WTC11 (cell line): ENCODE measurements around the gene TP73.

Source experiments
- ATF2 ChIP-seq: sonication (generic); formaldehyde crosslinking; IDR thresholded peaks from 2 replicates; pipeline ENCODE4 v1.8.1; 2022; ENCODE audit warnings: low read depth, missing genetic modification reagents, borderline replicate concordance
- ATF3 ChIP-seq: sonication (generic); formaldehyde crosslinking; conservative IDR thresholded peaks from 2 replicates; pipeline ENCODE4 v1.8.1; 2022; ENCODE audit warnings: mild to moderate bottlenecking, missing genetic modification reagents
- CTCF ChIP-seq: fragments of 200-600 bp; IDR thresholded peaks from 2 replicates; pipeline ENCODE4 v1.8.0; 2022; ENCODE audit warnings: antibody characterized with exemption
- ESRRA ChIP-seq: sonication (generic); formaldehyde crosslinking; IDR thresholded peaks from 2 replicates; pipeline ENCODE4 v1.8.1; 2022; ENCODE audit warnings: mild to moderate bottlenecking, missing genetic modification reagents, borderline replicate concordance
- HMGXB4 ChIP-seq: sonication (generic); formaldehyde crosslinking; IDR thresholded peaks from 2 replicates; pipeline ENCODE4 v1.8.1; 2023; ENCODE audit warnings: mild to moderate bottlenecking, moderate library complexity, missing genetic modification reagents
- IRF1 ChIP-seq: sonication (generic); formaldehyde crosslinking; IDR thresholded peaks from 2 replicates; pipeline ENCODE4 v1.8.0; 2023; ENCODE audit warnings: missing genetic modification reagents
- JUN ChIP-seq: sonication (generic); formaldehyde crosslinking; IDR thresholded peaks from 2 replicates; pipeline ENCODE4 v1.8.0; 2023; ENCODE audit warnings: mild to moderate bottlenecking, missing genetic modification reagents
- KAT7 ChIP-seq: sonication (generic); formaldehyde crosslinking; IDR thresholded peaks from 2 replicates; pipeline ENCODE4 v1.8.1; 2023; ENCODE audit warnings: missing genetic modification reagents, mild to moderate bottlenecking, borderline replicate concordance
- NFYB ChIP-seq: sonication (generic); formaldehyde crosslinking; conservative IDR thresholded peaks from 2 replicates; pipeline ENCODE4 v1.8.0; 2022; ENCODE audit warnings: low read depth, missing genetic modification reagents
- NR1H2 ChIP-seq: sonication (generic); formaldehyde crosslinking; IDR thresholded peaks from 2 replicates; pipeline ENCODE4 v1.9.0; 2021; ENCODE audit warnings: mild to moderate bottlenecking, moderate library complexity, missing genetic modification reagents
- SP1 ChIP-seq: sonication (generic); formaldehyde crosslinking; conservative IDR thresholded peaks from 2 replicates; pipeline ENCODE4 v1.8.1; 2022; ENCODE audit warnings: missing genetic modification reagents
- TCF7 ChIP-seq: sonication (generic); formaldehyde crosslinking; IDR thresholded peaks from 2 replicates; pipeline ENCODE4 v1.8.0; 2022; ENCODE audit warnings: mild to moderate bottlenecking, low read depth, missing genetic modification reagents, moderate library complexity
- ZNF263 ChIP-seq: sonication (generic); formaldehyde crosslinking; IDR thresholded peaks from 2 replicates; pipeline ENCODE4 v1.8.1; 2022; ENCODE audit warnings: low read depth, mild to moderate bottlenecking, moderate library complexity, missing genetic modification reagents
- ZNF512 ChIP-seq: sonication (generic); formaldehyde crosslinking; IDR thresholded peaks from 2 replicates; pipeline ENCODE4 v1.8.1; 2022; ENCODE audit warnings: missing genetic modification reagents, borderline replicate concordance

- TF ChIP-seq KAT7 (CRISPR knock-in tag) = no peak
- TF ChIP-seq HMGXB4 = no peak
- TF ChIP-seq CTCF = no peak
- TF ChIP-seq ATF3 (CRISPR knock-in tag) = no peak
- TF ChIP-seq JUN (CRISPR knock-in tag) = no peak
- no peak for TF ChIP-seq IRF1 (CRISPR knock-in tag)
- no peak for TF ChIP-seq ZNF263 (CRISPR knock-in tag)
- no peak for TF ChIP-seq SP1 (CRISPR knock-in tag)
- no peak for TF ChIP-seq ZNF512 (CRISPR knock-in tag)
- TF ChIP-seq TCF7 (CRISPR knock-in tag) = no peak
- TF ChIP-seq ATF2 (CRISPR knock-in tag) = no peak
- no peak for TF ChIP-seq NFYB (CRISPR knock-in tag)
- TF ChIP-seq NR1H2 (CRISPR knock-in tag) = no peak
- no peak for TF ChIP-seq ESRRA (CRISPR knock-in tag)
Measured at GRCh38 chr1:3688356-3689137, 36.2 kb downstream of the TP73 start.
